RWPE2 (cell line): ENCODE measurements around the gene STX1B.
A peak's percentile ranks its signal among the peaks of the same experiment; 100 is the strongest.

ENCODE experiments used
- ATAC-seq: fragments of 200-7000 bp; cut with Tn5 transposase; 3 replicates; pipeline ENCODE4 v1.9.1; 2021; ENCODE audit warnings: low read depth
- DNase-seq: peaks from one replicate; pipeline ENCODE4 v3.0.0-alpha.2; 2020; ENCODE audit warnings: low spot score
- H3K27ac ChIP-seq: fragments of 450-650 bp; 2 replicates; pipeline ENCODE4 v1.5.1; 2017; ENCODE audit warnings: mild to moderate bottlenecking; ENCODE audit not compliant: poor library complexity, severe bottlenecking
- H3K27me3 ChIP-seq: fragments of 250-450 bp; sonication (Bioruptor Pico); 2 replicates; pipeline ENCODE4 v1.5.1; 2021; ENCODE audit warnings: mild to moderate bottlenecking, moderate library complexity; ENCODE audit not compliant: insufficient read depth, poor library complexity, severe bottlenecking
- H3K36me3 ChIP-seq: fragments of 250-450 bp; sonication (Bioruptor Pico); 2 replicates; pipeline ENCODE4 v1.5.1; 2020; ENCODE audit warnings: low read depth, mild to moderate bottlenecking, moderate library complexity
- H3K4me1 ChIP-seq: fragments of 250-450 bp; sonication (Bioruptor Pico); 2 replicates; pipeline ENCODE4 v1.5.1; 2021; ENCODE audit warnings: mild to moderate bottlenecking, moderate library complexity; ENCODE audit not compliant: insufficient read depth, poor library complexity, severe bottlenecking
- H3K4me3 ChIP-seq: fragments of 250-450 bp; sonication (Bioruptor Pico); 2 replicates; pipeline ENCODE4 v1.5.1; 2021; ENCODE audit warnings: mild to moderate bottlenecking, moderate library complexity; ENCODE audit not compliant: severe bottlenecking
- H3K9me3 ChIP-seq: fragments of 250-450 bp; sonication (Bioruptor Pico); 2 replicates; pipeline ENCODE4 v1.5.1; 2021; ENCODE audit warnings: mild to moderate bottlenecking, moderate library complexity; ENCODE audit not compliant: severe bottlenecking
- CTCF ChIP-seq: fragments of 450-650 bp; IDR thresholded peaks from one replicate; pipeline ENCODE4 v1.5.1; 2017; ENCODE audit warnings: mild to moderate bottlenecking, moderate library complexity; ENCODE audit not compliant: poor library complexity, severe bottlenecking

STX1B gene

GRCh38 chr16:30953511-30954124 is 56.8 kb downstream of the STX1B start:
- Histone ChIP-seq H3K9me3 (no peaks in the 10 kb centered on the region), H3K4me1 (peaks cover 5% of the 10 kb centered on the region), H3K4me3 (no peak overlapping the region), H3K27me3 (no peaks in the 10 kb centered on the region), H3K27ac (no peak overlapping the region), H3K36me3 (no peaks in the 10 kb centered on the region)
- peak; percentile 62 for TF ChIP-seq CTCF
- ATAC-seq, result no peak
- no peak for DNase-seq

GRCh38 chr16:30953111-30953510 is 57.3 kb downstream of the STX1B start:
- ATAC-seq (no peak), DNase-seq (no peak)
- H3K27ac ChIP-seq, result no peak overlapping the region
- H3K9me3 ChIP-seq, result no peaks in the 10 kb centered on the region
- H3K4me3 ChIP-seq, result no peak overlapping the region
- no peaks in the 10 kb centered on the region for H3K36me3 ChIP-seq
- H3K27me3 ChIP-seq, result no peaks in the 10 kb centered on the region
- H3K4me1 ChIP-seq, result peaks cover 5% of the 10 kb centered on the region
- TF ChIP-seq CTCF, result no peak

- DNase-seq (no peak), ATAC-seq (no peak)
- peaks cover 5% of the 10 kb centered on the region for H3K4me1 ChIP-seq
Observed at GRCh38 chr16:30951750-30952149, 58.7 kb downstream of the STX1B start.

GRCh38 chr16:30951193-30951592 is 59.2 kb downstream of the STX1B start:
- peaks cover 5% of the 10 kb centered on the region for H3K4me1 ChIP-seq
- ATAC-seq, result no peak

More at GRCh38 chr16:30951750-30952149, 58.7 kb downstream of the STX1B start:
- no peaks in the 10 kb centered on the region for H3K9me3 ChIP-seq
- no peak overlapping the region for H3K4me3 ChIP-seq
- H3K27ac ChIP-seq, result no peak overlapping the region
- H3K36me3 ChIP-seq, result 0 out of 2 replicates have a peak, but pooled peaks cover 3% of the 10 kb centered on the region
- H3K27me3 ChIP-seq, result no peaks in the 10 kb centered on the region
- TF ChIP-seq CTCF, result no peak

More at GRCh38 chr16:30951193-30951592, 59.2 kb downstream of the STX1B start:
- Histone ChIP-seq H3K4me3 (no peak overlapping the region), H3K27ac (peak overlapping the region; percentile 90), H3K9me3 (no peaks in the 10 kb centered on the region), H3K36me3 (0 out of 2 replicates have a peak, but pooled peaks cover 3% of the 10 kb centered on the region), H3K27me3 (no peaks in the 10 kb centered on the region)
- DNase-seq, result no peak
- no peak for TF ChIP-seq CTCF
